HG02678 (cell line): ENCODE data around the gene CBFA2T3.
"Not testable (repeated sequence)": the region's sequence is repeated elsewhere in the genome, so short reads cannot be mapped to it uniquely, and the experiment has no call there.

Experiments
- ATAC-seq: cut with Tn5 transposase; IDR thresholded peaks from one replicate; pipeline ENCODE4 v1.9.1; 2021; ENCODE audit warnings: mild to moderate bottlenecking, moderate library complexity; ENCODE audit not compliant: unreplicated experiment

Gene CBFA2T3

DNA sequence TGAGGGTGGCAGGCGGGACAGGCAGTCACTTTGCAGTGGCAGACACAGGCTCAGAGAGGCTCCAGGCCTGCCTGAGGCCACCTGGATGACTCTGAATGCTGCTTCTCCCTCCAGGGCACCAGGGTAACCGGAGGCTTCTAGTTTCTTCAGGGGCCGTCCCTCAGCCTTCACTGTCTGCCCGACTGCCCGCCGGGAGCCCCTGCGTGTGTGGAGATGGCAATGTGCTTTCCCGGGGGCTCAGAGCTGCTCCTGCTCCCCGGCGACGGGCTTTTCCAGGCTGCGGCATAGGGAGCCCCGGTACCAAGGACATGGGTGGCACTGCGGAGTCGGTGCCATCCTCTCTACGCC lies 51.5 kb downstream of the CBFA2T3 start:
- ATAC-seq = no peak

DNA sequence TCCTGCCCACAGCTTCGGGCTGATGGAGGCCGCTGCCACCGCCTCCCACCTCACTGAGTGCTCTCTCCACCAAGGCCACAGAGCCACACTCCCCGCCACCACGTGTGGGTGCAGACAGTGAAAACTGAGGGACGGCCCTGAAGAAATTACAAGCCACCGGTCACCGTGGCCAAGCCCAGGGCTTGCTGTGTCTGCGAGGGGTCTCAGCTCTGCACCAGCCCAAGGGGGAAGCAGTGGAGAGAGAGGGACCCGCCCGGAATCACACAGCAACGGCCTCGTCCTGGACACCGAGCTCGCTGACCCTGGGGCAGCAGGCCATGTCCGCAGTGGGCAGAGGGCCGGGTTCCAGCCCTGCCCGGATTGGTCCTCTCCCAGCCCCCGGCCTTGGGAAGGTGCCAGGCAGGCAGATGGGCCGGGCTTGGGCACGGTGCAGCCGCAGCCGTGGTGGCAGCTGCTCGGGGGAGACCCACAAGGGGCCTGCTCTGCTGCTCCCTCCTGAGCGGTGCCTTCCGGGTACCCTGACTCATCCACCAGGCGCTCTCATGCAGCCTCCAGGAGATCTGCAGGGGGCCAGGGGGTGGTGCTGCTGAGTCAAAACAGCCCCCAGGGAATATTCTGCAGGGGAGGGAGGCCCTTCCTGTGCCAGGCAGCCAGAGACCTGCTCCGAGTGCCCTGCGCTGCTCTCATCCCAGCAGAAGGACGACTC lies 52.0 kb downstream of the CBFA2T3 start:
- no peak for ATAC-seq

DNA sequence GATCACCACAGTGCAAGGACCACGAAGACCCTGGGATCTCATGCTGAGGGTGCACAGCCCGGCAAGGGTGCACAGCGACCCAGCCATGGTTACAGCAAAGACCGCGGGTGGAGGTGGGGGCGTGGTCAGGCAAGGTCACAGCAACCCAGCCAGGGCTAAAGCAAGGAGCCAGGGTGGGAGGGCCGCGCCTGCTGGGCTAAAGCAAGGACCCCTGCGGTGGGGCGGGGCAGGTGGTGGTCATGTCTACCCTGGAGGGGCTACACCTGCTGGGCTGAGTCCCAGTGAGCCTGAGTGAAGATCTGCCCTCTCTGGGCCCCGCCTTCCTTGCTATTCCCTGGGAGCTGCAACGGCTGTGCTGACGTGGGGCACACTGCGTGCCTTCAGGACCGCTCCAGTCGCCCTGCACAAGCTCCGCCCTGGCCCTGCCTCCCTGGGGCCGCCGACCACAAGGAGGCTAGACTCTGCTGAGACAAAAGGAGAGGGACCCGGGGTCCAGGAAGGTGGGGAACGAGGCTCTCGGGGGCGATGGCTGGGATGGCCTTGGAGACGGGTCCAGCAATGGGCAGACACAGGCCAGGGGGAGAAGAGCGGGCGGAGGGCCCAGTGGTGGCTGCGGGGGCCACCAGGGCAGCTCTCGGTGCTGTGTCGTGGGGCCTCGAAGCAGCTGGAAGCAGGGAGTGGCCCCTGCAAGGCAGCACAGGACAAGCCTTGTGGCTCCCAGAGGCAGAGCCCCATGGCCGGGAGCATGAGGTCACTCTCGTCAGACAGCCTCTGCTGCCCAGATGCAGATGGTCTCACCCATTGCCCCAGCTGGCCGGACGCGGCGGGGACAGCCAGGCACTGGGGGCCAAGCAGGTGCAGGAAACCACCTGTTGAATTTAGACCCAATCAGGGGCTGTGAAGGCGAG lies 52.8 kb downstream of the CBFA2T3 start:
- ATAC-seq = no peak

DNA sequence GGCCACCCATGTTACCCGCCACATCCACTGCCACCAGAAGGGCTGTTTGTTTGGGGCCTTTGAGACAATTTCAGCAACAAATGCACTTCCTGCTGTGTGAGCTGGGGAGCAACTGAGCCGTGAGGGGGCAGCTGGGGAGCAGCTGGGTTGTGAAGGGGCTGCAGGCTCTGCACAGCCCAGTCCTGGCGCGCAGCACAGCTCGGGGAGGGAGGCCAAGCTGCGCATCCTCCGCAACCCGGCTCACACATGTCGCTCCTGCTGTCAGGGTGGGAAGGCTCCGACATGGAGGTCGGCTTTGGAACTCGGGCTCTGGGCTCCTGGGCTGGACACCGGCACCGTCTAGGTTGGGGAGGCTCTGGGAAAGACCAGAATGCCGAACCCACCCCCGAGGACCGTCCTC lies 53.6 kb downstream of the CBFA2T3 start:
- no peak for ATAC-seq

DNA sequence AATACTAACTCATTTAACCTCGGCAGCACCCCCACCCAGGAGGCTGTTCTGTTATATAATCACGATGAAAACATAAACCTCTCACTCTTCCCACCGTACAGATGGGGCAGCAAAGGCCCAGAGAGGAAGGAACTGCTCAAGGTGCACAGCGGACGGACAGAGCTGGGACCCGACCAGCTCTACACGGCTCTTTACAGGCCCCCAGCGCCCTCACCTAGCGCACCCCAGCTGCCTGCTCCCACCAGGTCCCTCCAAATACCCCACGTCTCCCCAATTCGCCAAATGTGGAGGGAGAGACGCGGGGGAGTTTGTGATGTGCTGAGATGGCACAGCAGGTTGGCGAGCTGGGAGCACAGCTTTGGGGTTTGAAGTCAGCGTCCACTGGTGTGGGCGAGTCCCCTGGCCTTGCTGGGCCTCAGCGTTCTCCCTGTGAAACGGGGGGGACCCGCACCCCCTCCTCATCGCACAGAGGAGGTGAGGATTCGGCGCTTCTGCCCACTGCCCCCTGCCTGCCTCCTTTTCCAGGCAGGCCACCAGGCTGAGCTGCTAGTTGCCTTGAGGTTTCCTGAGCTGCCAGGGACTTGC lies 54.1 kb downstream of the CBFA2T3 start:
- no peak for ATAC-seq

DNA sequence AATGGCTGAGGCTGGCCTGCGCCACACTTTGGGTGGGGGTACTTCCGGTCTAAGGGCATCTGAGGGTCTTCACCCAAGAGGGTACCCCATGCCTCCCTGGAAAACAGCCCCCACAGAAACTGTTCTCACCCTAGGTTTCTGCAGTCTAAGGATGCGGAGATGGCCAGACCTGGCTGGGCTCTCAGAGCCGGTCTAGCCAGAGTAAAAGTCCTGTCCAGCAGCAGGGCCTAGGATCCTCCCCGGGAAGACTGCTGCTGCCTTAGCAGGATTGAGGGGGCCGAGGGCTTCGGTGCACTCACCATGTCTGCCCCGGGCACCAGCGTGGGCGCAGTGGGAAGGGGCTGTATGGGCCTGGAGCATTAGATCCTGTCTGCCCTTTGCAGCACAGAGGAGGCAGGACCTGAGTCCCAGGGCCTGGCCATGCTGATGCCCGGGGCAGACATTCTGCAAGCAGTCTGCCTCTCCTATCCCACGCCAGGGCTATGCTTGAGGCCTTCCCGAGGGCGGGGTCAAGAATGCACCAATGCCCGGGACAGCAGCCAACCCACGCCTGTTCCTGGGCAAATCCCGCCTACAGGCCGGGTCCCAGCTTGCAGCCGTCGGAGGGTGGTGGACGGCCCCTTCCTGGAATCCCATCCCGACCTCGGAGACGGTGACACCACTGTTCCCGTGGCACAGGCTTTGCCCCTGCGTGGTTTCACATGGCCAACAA lies 54.7 kb downstream of the CBFA2T3 start:
- ATAC-seq = no peak

DNA sequence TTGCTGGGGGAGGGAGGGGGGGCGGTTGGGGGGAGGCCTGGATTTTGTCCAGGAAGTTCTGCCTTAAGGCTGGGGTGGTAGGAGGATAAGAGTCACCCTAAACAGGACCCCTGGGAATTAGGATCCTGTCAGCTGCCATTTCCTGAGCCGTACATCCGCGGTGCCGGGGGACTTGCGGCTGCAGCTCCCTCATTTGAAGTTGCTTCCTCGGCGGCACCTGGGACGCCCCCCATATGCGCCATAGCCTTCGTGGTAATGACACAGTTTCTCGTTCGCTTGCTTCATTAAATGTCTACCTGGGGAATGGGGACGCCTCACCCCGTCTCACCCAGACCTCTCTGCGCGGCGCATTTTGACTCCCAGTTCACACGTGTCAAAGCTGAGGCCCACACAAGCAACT lies 55.4 kb downstream of the CBFA2T3 start:
- no peak for ATAC-seq

DNA sequence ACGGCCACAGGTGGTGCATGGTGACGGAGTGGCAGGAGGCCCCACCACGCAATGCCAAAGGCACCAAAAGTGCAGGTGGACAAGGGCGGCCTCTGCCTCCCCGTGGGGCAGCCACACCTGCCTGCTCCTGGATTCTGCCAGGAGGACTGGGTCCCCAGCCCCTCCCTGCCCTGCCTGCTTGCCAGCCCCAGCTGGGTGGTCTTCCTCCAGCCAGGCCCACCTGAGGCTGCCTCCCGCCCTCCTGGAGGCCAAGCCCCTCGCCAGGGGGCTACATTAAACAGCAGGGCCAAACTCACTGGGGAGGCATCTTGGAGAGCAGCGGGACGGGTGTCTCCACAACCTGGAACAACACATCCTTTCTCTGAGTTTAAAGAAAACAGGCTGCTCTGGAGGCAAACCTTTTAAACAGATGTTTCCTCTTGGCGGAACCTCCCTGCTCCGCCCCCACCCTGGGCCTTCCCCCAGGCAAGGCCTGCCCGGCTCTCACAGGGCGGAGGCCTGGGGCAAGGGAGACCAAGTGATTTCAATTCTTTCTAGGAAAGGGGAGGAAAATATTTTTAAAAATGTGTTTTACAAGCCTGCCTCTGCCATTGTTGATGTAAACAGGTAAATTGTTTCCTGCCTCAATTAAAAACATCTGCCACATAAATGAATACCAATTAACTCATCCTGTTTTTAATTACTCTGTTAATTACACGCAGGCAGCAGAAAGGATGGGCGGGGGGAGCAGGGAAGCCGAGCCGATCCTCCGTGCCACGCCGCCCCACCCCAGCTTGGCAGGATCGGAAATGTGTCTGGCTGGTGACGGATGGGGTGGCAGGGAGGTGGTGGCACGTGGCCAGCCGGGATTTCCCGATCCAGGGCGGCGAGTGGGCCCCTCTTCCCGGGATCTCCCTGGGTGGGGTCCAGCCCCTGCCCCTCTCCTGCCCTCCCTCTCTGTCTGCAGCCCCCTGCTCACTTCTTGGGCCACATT lies 56.1 kb downstream of the CBFA2T3 start:
- no peak for ATAC-seq

DNA sequence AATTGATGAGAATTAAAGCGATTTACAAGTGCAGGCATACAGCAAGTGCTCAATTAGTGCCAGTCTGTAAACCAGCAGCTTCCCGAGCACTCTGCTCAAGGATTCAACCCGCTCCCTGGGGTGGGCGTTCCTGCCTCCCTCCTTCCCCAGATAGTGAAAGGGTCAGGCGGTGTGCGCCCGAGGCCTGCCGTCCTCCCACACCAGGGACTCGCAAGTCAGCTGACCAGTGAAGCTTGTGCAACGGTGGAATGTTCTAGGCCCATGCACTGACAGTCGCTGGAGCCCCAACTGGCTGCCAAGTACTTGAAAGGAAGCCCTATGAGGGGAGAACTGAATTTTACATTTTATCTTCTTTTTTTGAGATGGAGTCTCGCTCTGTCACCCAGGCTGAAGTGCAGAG lies 57.1 kb downstream of the CBFA2T3 start:
- no peak for ATAC-seq

DNA sequence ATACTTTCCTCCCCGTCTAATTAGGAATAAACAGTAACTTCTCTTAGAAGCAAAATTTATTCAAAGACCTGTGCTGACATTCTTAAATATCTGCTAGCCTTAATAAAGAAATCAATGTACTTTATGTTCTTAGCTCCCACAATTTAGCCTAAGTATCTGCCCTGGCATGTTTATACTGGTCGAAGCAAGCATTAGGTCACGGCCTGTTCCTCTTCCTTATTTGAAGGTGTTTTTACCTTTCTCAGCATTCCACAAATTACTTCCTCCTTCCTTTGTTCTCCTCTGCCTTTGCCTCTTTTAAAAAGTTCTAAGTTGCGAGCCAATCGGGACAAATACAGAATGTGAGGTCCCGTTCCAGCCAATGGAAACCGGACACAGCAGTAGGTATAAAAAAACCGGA lies 58.1 kb downstream of the CBFA2T3 start:
- ATAC-seq = not testable (repeated sequence)

DNA sequence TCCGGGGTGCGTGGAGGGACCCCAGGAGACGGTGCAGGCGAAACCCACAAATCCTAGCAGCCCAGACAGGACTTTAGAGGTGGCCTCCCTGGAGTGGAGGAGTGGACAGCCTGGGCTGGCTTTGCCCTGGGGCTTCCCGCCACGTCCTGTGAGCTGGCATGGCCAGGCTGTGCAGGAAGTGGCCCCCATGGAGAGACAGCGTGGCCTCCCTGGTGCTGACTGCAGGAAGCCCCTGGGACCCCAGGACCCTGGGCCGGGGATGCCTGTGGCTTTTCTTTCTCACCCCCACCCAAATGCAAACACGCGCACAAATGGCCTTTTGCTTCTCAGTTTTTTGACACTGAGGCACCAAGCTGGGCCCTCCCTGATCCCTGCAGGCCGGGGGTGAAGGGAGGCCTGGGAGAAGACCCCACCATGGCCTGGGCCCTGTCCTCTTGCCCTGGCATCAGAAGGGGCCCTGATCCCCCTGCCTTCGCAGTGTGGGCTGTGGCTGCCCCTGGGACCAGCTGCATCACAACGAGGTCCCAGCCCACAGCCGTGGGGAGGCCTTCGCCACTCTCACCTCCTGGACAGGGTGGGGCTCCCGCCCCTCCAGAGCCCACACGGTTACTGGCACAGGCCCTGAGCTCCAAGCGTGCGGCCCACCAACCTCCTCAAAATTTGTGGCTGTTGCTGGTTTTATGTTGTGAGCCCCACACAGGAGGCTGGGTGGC lies 58.9 kb downstream of the CBFA2T3 start:
- ATAC-seq = no peak

DNA sequence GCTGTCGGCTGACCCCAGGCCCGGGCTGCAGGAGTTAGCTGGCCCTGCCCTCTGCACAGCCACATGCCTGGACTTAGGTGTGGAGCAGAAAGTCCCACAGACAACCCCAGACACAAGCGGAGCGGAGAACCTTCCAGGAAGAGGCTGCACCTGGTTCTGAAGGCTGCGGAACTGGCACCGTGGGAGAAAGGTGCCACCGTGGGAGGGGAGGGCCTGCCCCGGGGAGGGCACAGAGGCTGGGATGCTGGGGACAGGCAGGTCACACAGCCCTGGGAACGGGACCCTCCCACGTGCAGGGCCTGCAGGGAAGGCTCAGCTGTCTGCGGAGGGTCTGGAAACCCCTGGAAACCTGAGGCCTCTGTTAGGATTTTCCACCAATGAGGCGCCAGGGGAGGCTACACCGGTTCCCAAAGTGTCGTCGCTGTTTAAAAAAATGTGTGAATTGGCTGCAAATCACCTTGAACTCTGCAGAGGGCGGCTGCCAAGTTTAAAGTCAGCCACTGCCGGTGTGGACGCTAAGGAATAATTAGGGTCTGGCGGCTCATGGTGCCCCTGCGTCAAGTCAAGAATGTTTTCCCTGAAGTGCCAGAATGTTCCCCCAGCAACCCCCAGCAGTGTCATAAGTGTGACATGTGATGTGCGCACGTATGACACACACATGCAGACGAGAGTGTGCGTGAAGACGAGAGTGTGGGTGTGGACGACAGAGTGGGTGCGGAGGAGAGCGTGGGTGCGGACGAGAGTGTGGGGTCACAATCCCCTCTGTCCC lies 59.7 kb downstream of the CBFA2T3 start:
- ATAC-seq = no peak

DNA sequence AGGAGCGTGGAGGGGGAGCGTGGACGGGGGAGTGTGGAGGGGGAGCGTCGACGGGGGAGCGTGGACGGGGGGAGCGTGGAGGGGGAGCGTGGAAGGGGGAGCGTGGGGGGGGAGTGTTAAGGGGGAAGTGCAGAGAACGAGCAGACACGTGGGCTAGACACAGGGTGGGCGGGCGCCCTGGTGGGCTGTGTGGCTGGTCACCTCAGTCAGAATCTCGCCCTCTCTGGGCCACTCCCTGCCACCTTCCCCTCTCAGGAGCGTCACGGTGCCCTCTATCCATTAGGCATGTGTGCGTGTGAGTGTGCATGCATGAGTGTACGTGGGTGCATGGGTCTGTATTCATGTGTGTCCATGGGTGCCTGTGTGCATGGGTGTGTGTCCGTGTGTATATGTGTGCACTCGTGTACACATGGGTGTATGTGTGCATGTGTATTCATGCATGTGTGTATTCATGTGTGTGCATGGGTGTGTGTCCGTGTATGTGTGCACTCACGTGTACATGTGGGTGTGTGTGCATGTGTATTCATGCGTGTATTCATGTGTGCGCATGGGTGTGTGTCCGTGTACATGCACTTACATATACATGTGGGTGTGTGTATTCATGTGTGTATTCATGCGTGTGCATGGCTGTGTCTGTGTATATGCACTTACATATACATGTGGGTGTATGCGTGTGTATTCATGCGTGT lies 61.2 kb downstream of the CBFA2T3 start:
- ATAC-seq = no peak

DNA sequence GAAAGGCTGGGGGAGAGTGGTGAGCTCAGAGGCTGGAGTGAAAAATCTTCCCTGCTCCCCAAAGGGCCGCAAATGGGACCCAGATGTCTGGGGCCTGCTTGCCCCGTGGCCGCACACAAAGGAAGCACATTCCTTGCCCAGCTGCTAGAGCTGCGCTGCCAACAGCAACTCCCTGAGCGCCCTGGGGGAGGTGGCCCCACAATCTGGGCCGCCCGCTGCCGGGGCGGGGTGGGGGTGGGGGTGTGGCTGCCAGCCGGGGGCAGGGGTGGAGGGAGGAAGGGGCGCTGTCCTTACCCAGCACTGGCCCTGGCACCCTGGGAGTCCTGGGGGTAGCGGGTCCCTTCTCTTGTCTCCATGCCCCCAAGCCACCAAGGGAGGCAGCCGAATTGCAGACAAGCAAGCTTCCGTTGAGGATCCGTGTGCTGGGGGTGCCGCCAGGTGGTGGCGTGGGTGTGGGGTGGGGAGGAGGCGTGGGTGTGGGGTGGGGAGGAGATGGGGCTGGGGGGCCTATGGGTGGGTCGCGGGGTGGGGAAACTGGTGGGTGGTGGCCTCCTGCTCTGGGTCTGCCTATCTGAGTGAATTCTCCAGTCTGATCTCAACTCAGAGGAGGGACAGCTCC lies 62.1 kb downstream of the CBFA2T3 start:
- ATAC-seq = no peak

DNA sequence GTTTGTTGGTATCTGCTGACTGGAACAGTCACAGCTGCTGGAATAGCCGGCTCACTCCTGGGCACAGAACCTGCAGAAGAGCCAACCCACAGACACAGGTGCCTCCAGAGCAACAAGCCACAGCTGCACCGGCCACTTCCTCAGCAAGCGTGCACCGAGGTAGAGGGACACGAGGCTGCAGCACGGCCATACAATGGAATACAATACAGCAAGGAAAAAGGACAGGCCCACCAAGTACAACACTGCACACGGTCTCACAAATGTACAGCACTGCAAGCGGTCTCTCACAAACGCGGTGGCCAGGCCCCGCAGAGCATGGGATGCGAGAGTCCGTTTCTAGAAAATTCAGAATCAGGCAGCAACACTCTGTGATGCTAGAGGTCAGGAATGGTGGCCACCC lies 63.1 kb downstream of the CBFA2T3 start:
- no peak for ATAC-seq

DNA sequence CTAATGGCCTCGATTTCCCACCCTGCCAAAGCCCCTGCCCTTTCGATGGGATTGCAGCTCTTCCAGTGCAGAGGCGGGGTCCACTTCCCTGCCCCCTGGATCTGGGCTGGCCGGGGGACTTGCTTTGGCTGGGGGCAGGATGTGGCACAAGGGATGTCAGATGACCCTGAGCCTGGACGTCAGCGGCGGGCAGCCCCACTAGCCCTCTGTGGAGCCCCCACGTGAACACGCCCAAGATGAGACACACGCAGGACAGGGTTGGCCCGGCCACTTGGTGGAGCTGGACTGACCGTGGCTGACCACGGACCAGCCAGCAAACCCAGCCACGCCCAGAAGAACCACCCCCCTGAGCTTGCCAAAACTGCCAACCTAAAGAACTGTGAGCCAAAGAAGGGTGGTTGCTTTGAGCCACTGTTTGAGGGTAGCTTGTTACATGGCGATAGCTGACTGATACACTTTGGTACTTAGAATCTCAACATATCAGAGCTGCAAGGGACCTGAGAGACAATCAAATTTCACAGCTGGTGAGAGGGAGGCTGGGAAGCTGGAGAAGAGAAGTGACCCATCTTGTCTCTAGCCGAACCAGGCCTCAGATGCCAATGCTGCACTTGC lies 63.9 kb downstream of the CBFA2T3 start:
- no peak for ATAC-seq

DNA sequence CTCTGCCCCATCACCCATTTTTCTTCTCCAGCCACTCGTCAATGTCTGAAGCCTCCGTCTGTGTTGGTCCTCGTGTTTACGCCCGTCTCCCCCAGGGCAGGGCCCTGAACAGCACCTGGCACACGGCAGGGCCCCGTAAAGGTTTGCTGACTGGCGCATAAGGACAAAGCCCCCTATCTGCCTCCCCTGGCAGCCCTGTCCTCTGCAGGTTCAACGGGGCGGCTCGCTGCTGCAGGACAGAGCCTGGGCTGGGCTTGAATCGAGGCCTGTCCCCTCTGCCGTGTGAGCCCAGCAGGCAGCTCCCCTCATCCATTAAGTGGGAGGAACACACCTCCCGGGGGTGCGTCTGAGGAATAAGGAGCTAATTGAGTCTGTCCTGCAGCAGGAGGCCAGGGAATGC lies 64.5 kb downstream of the CBFA2T3 start:
- ATAC-seq = no peak

DNA sequence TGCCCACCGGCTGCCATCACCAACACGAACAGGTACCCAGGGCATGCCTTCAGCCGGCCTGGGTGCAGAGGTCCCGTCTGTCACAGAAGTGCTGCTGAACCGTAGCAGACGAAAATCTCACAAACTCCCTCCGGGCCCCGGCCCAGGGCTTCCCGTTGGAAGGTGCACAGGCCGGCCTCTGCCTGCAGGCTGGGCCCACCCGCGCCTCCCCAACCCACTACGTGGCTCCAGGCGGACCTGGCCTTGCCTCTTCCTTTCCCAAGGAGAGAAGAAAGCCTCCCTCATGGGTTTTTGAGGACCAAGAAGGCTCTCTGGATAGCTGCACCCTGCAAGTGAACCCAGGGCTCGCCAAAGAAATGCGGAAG lies 65.1 kb downstream of the CBFA2T3 start:
- no peak for ATAC-seq
